ENCODE data around the gene TLCD3B. TPM values are rescaled to one million over a fixed set of nuclear protein-coding genes. Genes with fewer than 3 reads are reported as not detected.
"Not testable (repeated sequence)": the region's sequence is repeated elsewhere in the genome, so short reads cannot be mapped to it uniquely, and the experiment has no call there.

Gene TLCD3B
- total and polyA plus RNA-seq, 2 of the 4 experiments (the other 2 are of a cell fraction): 0.19 TPM; not detected in 1

DNA sequence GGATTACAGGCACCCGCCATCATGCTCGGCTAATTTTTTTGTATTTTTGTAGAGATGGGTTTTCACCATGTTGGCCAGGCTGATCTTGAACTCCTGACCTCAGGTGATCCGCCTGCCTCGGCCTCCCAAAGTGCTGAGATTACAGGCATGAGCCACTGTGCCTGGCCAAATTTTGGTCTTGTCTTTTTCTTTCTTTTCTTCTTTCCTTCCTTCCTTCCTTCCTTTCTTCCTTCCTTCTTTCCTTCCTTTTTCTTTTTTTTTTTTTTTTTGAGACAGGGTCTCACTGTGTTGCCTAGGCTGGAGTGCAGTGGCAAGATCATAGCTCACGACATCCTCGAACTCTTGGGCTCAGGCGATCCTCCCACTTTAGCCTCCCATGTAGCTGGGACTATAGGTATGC lies 15.6 kb downstream of the TLCD3B start:
- H3K36me3 ChIP-seq (ENCODE audit: control insufficient read depth, insufficient read depth, low read length); H3K9me1 ChIP-seq (ENCODE audit: insufficient read depth, low read length); BruUV-seq (replicated peaks); H2BK120ac ChIP-seq (ENCODE audit: low read depth, low read length); H3K4me1 ChIP-seq (ENCODE audit: control insufficient read depth, insufficient read depth, low read length); H2AK9ac ChIP-seq (replicated peaks; ENCODE audit: low read depth, low read length, poor library complexity); H3K4me2 ChIP-seq (ENCODE audit: low read depth, low read length); H3K79me1 ChIP-seq (ENCODE audit: low read depth in 1 of 2, low read length in 2 of 2); H3K27ac ChIP-seq (ENCODE audit: insufficient read depth, low read length); in situ Hi-C loops (cut with MboI; ENCODE audit: low sequenced_read_pairs); CTCF ChIA-PET; H3K9me3 ChIP-seq (ENCODE audit: control insufficient read depth, insufficient read depth, low read length); H3K23ac ChIP-seq (ENCODE audit: low read depth, low read length); H4K5ac ChIP-seq (ENCODE audit: low read depth, low read length); H2BK15ac ChIP-seq (ENCODE audit: low read depth, low read length); H3K18ac ChIP-seq (ENCODE audit: low read depth, low read length); H3K4me3 ChIP-seq (ENCODE audit: insufficient read depth, low read depth, low read length); H4K20me1 ChIP-seq (ENCODE audit: insufficient read depth, low read length); H2BK20ac ChIP-seq (ENCODE audit: low read depth, low read length); H3K14ac ChIP-seq (replicated peaks; ENCODE audit: low read depth, low read length); DNase-seq; intact Hi-C loops (cut with micrococcal nuclease); H2AK5ac ChIP-seq (ENCODE audit: low read depth, low read length); POLR2A ChIA-PET (ENCODE audit: unreplicated experiment); H3K9ac ChIP-seq (ENCODE audit: low read depth, low read length); H3K4ac ChIP-seq (ENCODE audit: low read depth, low read length); H2BK5ac ChIP-seq (ENCODE audit: low read depth, low read length, poor library complexity, severe bottlenecking); H3K56ac ChIP-seq (ENCODE audit: extremely low read depth, insufficient read depth, low read length); H2AFZ ChIP-seq (replicated peaks; ENCODE audit: low read length, poor library complexity); dilution Hi-C loops (cut with HindIII; ENCODE audit: low sequenced_read_pairs, unreplicated experiment); ATAC-seq (ENCODE audit: low read depth); H4K91ac ChIP-seq (ENCODE audit: insufficient read depth, low read depth, low read length); H4K8ac ChIP-seq (ENCODE audit: low read depth in 2 of 2, low read length in 2 of 2): not testable (repeated sequence)
- no CpG with 5 or more reads among the region's 7 CpGs for WGBS, 2 experiments (ENCODE audit: extremely low coverage in 2 of 2, insufficient read length in 1 of 2)
- peaks cover 15% of the 10 kb centered on the region for H3K27me3 ChIP-seq (ENCODE audit: control insufficient read depth, insufficient read depth, low read length)

DNA sequence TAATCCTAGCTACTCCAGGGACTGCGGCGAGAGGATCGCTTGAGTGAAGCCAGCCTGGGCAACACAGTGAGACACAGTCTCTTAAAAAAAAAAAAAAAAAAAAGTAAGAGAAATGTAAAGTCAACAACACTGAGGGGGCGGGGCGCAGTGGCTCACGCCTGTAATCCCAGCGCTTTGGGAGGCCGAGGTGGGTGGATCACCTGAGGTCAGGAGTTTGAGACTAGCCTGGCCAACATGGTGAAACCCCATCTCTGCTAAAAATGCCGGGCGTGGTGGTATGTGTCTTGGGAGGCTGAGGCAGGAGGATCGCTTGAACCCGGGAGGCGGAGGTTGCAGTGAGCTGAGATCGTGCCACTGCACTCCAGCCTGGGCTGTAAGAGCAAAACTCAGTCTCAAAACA lies 18.5 kb downstream of the TLCD3B start:
- H3K4ac ChIP-seq (ENCODE audit: low read depth, low read length); H4K5ac ChIP-seq (ENCODE audit: low read depth, low read length); H3K18ac ChIP-seq (ENCODE audit: low read depth, low read length); H3K56ac ChIP-seq (ENCODE audit: extremely low read depth, insufficient read depth, low read length); H3K9ac ChIP-seq (ENCODE audit: low read depth, low read length); H4K8ac ChIP-seq (ENCODE audit: low read depth in 2 of 2, low read length in 2 of 2); H2BK15ac ChIP-seq (ENCODE audit: low read depth, low read length); H3K4me1 ChIP-seq (ENCODE audit: control insufficient read depth, insufficient read depth, low read length); H3K27ac ChIP-seq (ENCODE audit: insufficient read depth, low read length); POLR2A ChIA-PET (ENCODE audit: unreplicated experiment); H4K20me1 ChIP-seq (ENCODE audit: insufficient read depth, low read length); H2AFZ ChIP-seq (replicated peaks; ENCODE audit: low read length, poor library complexity); BruUV-seq (replicated peaks); H2AK5ac ChIP-seq (ENCODE audit: low read depth, low read length); in situ Hi-C loops (cut with MboI; ENCODE audit: low sequenced_read_pairs); ATAC-seq (ENCODE audit: low read depth); H3K36me3 ChIP-seq (ENCODE audit: control insufficient read depth, insufficient read depth, low read length); H2AK9ac ChIP-seq (replicated peaks; ENCODE audit: low read depth, low read length, poor library complexity); H4K91ac ChIP-seq (ENCODE audit: insufficient read depth, low read depth, low read length); H3K23ac ChIP-seq (ENCODE audit: low read depth, low read length); H2BK5ac ChIP-seq (ENCODE audit: low read depth, low read length, poor library complexity, severe bottlenecking); CTCF ChIA-PET; H3K4me2 ChIP-seq (ENCODE audit: low read depth, low read length); H2BK20ac ChIP-seq (ENCODE audit: low read depth, low read length); intact Hi-C loops (cut with micrococcal nuclease); H3K4me3 ChIP-seq (ENCODE audit: insufficient read depth, low read depth, low read length); H2BK120ac ChIP-seq (ENCODE audit: low read depth, low read length); H3K9me3 ChIP-seq (ENCODE audit: control insufficient read depth, insufficient read depth, low read length); DNase-seq; H3K14ac ChIP-seq (replicated peaks; ENCODE audit: low read depth, low read length); H3K9me1 ChIP-seq (ENCODE audit: insufficient read depth, low read length); H3K79me1 ChIP-seq (ENCODE audit: low read depth in 1 of 2, low read length in 2 of 2); dilution Hi-C loops (cut with HindIII; ENCODE audit: low sequenced_read_pairs, unreplicated experiment): not testable (repeated sequence)
- H3K27me3 ChIP-seq (ENCODE audit: control insufficient read depth, insufficient read depth, low read length): peaks cover 27% of the 10 kb centered on the region
- no CpG with 5 or more reads among the region's 14 CpGs for WGBS, 2 experiments (ENCODE audit: extremely low coverage in 2 of 2, insufficient read length in 1 of 2)
